Lower leg skin (tissue), 4 donors: ENCODE data around the gene P2RY8. TPM values are rescaled to one million over a fixed set of nuclear protein-coding genes. Genes with fewer than 3 reads are reported as not detected.
"Not testable (repeated sequence)": the region's sequence is repeated elsewhere in the genome, so short reads cannot be mapped to it uniquely, and the experiment has no call there.

ENCODE experiments used
- DNase-seq, 2 donors: peaks; one replicate each; pipeline ENCODE4 v3.0.0-alpha.2; 2019; ENCODE audit warnings: low spot score in 2 of 2
- H3K4me3 ChIP-seq: fragments of 200-600 bp; sonication (generic); 2 replicates; pipeline ENCODE4 v1.5.1; 2017; ENCODE audit warnings: mild to moderate bottlenecking, low read depth; ENCODE audit not compliant: poor library complexity, severe bottlenecking
- POLR2A ChIP-seq, 2 donors: fragments of 450-650 bp; IDR thresholded peaks; one replicate each; pipeline ENCODE4 v1.6.1; 2016 to 2017; ENCODE audit warnings: antibody characterized with exemption in 2 of 2, mild to moderate bottlenecking in 1 of 2, moderate library complexity in 1 of 2
- WGBS, 2 donors: methylation state at CpG; one replicate each; pipeline ENCODE4 v1.1.5; 2018; 5-methylcytosine and 5-hydroxymethylcytosine counted together
- intact Hi-C: fragments of 100-400 bp; cut with DNase I; formaldehyde crosslinking; loops from one replicate; pipeline ENCODE4 v1.15.0; 2023; ENCODE audit warnings: low total_unique reads
- total RNA-seq, 4 donors: library from RNA; depleted of rRNA; stranded (reverse); fragments of >200 nt; gene quantifications; one replicate each; pipeline ENCODE4 v1.1.0, GENCODE V29; 2016
- TF ChIP-seq, protein P1 (sequence below), 3 donors: fragments of 450-650 bp; IDR thresholded peaks; one replicate each; pipeline ENCODE4 v1.5.1; 2016; ENCODE audit warnings: antibody characterized with exemption in 3 of 3, mild to moderate bottlenecking in 3 of 3, moderate library complexity in 2 of 3

P2RY8 gene
- total RNA-seq, 4 donors from 2014 or later, result 0.08 to 0.81 (median 0.48) TPM

DNA sequence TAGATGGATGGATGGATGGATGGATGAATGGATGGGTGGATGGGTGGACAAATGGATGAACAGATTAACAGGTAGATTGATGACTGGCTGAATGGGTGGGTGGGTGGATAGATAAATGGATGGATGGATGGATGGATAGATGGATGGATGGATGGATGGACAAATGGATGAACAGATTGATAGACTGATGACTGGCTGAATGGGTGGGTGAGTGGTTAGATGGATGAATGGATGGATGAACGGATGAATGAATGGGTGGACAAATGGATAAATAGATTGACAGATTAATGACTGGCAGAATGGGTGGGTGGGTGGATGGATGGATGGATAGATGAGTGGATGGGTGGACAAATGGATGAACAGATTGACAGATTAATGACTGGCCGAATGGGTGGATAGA lies 40.9 kb upstream of the P2RY8 start:
- TF ChIP-seq, protein P1, sequence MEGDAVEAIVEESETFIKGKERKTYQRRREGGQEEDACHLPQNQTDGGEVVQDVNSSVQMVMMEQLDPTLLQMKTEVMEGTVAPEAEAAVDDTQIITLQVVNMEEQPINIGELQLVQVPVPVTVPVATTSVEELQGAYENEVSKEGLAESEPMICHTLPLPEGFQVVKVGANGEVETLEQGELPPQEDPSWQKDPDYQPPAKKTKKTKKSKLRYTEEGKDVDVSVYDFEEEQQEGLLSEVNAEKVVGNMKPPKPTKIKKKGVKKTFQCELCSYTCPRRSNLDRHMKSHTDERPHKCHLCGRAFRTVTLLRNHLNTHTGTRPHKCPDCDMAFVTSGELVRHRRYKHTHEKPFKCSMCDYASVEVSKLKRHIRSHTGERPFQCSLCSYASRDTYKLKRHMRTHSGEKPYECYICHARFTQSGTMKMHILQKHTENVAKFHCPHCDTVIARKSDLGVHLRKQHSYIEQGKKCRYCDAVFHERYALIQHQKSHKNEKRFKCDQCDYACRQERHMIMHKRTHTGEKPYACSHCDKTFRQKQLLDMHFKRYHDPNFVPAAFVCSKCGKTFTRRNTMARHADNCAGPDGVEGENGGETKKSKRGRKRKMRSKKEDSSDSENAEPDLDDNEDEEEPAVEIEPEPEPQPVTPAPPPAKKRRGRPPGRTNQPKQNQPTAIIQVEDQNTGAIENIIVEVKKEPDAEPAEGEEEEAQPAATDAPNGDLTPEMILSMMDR (IDR thresholded peaks at IDR 0.05), result no peak
- TF ChIP-seq POLR2A (IDR thresholded peaks at IDR 0.05), result no peak
- no peak overlapping the region for H3K4me3 ChIP-seq
- WGBS, 2 donors, result 46 to 60% methylated on average over 2 of the region's 2 CpGs
- intact Hi-C loops, result no loop called here
- no peak for DNase-seq

DNA sequence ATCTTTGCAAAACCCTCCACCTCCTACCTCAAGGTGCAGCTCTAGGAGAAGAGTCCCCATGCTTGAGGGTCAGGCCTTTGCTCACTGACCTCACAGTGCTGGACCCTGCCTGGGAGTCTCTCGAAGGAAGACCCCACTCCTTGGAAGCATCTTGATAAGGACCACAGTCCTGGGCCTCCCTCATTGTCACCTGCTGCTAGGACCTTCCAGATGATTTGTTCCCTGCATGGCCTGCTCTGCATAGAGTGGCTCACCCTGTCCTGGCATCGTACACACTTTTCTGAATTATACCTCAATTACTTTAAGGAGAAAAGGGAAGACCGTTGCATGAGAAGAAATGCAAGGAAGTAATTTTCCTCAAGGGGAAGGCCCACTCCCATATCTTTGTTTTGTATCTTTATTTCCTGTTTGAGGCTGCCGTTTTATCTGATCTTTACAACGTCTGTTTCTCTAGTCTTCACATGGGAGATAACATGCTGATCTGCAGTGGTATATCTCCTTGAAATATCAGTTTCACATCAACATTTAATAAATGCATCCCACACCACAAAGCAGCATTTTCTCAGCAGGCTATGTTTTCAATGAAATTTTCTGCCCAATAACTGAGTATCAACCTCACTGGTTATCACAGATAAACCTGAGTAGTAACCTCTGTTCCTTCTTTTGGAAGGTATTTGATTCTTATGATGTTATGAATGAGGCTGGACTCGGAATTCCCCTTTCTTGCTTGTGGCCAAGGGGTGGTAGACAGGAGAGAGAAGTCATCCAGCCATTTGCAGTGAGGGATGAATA lies 39.4 kb upstream of the P2RY8 start:
- peak in 1 of 2 donors; percentile 52 for DNase-seq
- TF ChIP-seq POLR2A (IDR thresholded peaks at IDR 0.05), result no peak
- TF ChIP-seq, protein P1 (IDR thresholded peaks at IDR 0.05), result no peak
- no peak overlapping the region for H3K4me3 ChIP-seq
- WGBS, 2 donors, result 56 to 63% methylated on average over 6 of the region's 6 CpGs
- intact Hi-C loops, result no loop called here

GRCh38 chrX:1574181-1574580 lies 37.2 kb upstream of the P2RY8 start:
- WGBS, 2 donors, result 91 to 93% methylated on average over 19 of the region's 19 CpGs

GRCh38 chrX:1564750-1565683 lies 28.0 kb upstream of the P2RY8 start:
- DNase-seq, result peak in 1 of 2 donors; percentile 18
- intact Hi-C loops, result no loop called here
- no peak overlapping the region for H3K4me3 ChIP-seq
- WGBS, 2 donors, result 57% methylated on average over 10 of the region's 10 CpGs
- TF ChIP-seq POLR2A (IDR thresholded peaks at IDR 0.05), result no peak
- TF ChIP-seq, protein P1 (IDR thresholded peaks at IDR 0.05), result no peak

More at GRCh38 chrX:1574181-1574580, 37.2 kb upstream of the P2RY8 start:
- intact Hi-C loops, DNase-seq, H3K4me3 ChIP-seq: not testable (repeated sequence)

GRCh38 chrX:1564077-1564476 lies 27.1 kb upstream of the P2RY8 start:
- DNase-seq, intact Hi-C loops: not testable (repeated sequence)
- WGBS, 2 donors, result 81 to 90% methylated on average over 7 of the region's 7 CpGs

DNA sequence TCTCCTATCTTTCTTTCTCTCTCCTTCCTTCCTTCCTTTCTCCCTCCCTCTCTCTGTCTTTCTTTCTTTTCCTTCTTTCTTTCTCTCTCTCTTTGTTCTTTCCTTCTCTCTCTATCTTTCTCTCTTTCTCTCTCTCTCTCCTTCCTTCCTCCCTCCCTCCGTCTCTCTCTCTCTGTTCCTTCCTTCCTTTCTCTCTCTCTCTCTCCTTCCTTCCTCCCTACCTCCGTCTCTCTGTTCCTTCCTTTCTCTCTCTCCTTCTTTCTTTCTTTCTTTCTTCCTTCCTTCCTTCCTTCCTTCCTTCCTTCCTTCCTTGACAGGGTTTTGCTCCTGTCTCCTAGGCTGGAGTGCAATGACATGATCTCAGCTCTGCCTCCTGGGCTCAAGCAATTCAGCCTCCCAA lies 24.2 kb upstream of the P2RY8 start:
- no peak for TF ChIP-seq POLR2A (IDR thresholded peaks at IDR 0.05)
- TF ChIP-seq, protein P1 (IDR thresholded peaks at IDR 0.05), result no peak
- intact Hi-C loops, result no loop called here
- H3K4me3 ChIP-seq, result no peak overlapping the region
- no peak for DNase-seq
- WGBS, 2 donors, result 60 to 65% methylated on average over 2 of the region's 2 CpGs

More at GRCh38 chrX:1564077-1564476, 27.1 kb upstream of the P2RY8 start:
- not testable (repeated sequence) for H3K4me3 ChIP-seq
